Measurements from ENCODE around the gene ERICH2. TPM values are rescaled to one million over a fixed set of nuclear protein-coding genes. Genes with fewer than 3 reads are reported as not detected.

ERICH2 gene
- total and polyA plus RNA-seq, 2 experiments from 2014 or later: 3.5 TPM; not detected in 1

DNA sequence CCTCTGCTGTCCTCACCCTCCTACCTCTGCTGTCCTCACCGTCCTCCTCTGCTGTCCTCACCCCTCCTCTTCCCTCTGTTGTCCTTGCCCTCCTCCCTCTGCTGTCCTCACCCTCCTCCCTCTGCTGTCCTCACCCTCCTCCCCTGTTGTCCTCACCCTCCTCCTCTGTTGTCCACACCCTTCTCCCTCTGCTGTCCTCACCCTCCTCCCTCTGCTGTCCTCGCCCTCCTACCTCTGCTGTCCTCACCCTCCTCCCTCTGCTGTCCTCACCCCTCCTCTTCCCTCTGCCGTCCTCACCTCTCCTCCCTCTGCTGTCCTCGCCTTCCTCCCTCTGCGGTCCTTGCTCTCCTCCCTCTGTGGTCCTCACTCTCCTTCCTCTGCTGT, 58.3 kb downstream of the ERICH2 start (continued):
- TF ChIP-seq, protein P1, sequence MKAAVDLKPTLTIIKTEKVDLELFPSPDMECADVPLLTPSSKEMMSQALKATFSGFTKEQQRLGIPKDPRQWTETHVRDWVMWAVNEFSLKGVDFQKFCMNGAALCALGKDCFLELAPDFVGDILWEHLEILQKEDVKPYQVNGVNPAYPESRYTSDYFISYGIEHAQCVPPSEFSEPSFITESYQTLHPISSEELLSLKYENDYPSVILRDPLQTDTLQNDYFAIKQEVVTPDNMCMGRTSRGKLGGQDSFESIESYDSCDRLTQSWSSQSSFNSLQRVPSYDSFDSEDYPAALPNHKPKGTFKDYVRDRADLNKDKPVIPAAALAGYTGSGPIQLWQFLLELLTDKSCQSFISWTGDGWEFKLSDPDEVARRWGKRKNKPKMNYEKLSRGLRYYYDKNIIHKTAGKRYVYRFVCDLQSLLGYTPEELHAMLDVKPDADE (IDR thresholded peaks at IDR 0.05): no peak
- TF ChIP-seq EZH2 (IDR thresholded peaks at IDR 0.05; ENCODE audit: low read depth, unreplicated experiment) (no peak), JUNB (IDR thresholded peaks at IDR 0.05; ENCODE audit: unreplicated experiment) (no peak), STAT1 (IDR thresholded peaks at IDR 0.05; ENCODE audit: unreplicated experiment) (no peak), CREB1 (CRISPR knock-in tag; IDR thresholded peaks at IDR 0.05; ENCODE audit: low read depth) (no peak), EZH2phosphoT487 (IDR thresholded peaks at IDR 0.05; ENCODE audit: unreplicated experiment) (no peak), NANOG (IDR thresholded peaks at IDR 0.05; ENCODE audit: borderline replicate concordance) (no peak), POLR2AphosphoS5 (IDR thresholded peaks at IDR 0.05; ENCODE audit: low read depth) (no peak), ZNF331 (CRISPR knock-in tag; IDR thresholded peaks at IDR 0.05; ENCODE audit: low read depth) (no peak), ZNF114 (CRISPR knock-in tag; IDR thresholded peaks at IDR 0.05) (no peak)
- TF ChIP-seq, protein P2, sequence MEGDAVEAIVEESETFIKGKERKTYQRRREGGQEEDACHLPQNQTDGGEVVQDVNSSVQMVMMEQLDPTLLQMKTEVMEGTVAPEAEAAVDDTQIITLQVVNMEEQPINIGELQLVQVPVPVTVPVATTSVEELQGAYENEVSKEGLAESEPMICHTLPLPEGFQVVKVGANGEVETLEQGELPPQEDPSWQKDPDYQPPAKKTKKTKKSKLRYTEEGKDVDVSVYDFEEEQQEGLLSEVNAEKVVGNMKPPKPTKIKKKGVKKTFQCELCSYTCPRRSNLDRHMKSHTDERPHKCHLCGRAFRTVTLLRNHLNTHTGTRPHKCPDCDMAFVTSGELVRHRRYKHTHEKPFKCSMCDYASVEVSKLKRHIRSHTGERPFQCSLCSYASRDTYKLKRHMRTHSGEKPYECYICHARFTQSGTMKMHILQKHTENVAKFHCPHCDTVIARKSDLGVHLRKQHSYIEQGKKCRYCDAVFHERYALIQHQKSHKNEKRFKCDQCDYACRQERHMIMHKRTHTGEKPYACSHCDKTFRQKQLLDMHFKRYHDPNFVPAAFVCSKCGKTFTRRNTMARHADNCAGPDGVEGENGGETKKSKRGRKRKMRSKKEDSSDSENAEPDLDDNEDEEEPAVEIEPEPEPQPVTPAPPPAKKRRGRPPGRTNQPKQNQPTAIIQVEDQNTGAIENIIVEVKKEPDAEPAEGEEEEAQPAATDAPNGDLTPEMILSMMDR (conservative IDR thresholded peaks at IDR 0.05; ENCODE audit: low read depth in 2 of 2): no peak
- TF ChIP-seq, protein P3, sequence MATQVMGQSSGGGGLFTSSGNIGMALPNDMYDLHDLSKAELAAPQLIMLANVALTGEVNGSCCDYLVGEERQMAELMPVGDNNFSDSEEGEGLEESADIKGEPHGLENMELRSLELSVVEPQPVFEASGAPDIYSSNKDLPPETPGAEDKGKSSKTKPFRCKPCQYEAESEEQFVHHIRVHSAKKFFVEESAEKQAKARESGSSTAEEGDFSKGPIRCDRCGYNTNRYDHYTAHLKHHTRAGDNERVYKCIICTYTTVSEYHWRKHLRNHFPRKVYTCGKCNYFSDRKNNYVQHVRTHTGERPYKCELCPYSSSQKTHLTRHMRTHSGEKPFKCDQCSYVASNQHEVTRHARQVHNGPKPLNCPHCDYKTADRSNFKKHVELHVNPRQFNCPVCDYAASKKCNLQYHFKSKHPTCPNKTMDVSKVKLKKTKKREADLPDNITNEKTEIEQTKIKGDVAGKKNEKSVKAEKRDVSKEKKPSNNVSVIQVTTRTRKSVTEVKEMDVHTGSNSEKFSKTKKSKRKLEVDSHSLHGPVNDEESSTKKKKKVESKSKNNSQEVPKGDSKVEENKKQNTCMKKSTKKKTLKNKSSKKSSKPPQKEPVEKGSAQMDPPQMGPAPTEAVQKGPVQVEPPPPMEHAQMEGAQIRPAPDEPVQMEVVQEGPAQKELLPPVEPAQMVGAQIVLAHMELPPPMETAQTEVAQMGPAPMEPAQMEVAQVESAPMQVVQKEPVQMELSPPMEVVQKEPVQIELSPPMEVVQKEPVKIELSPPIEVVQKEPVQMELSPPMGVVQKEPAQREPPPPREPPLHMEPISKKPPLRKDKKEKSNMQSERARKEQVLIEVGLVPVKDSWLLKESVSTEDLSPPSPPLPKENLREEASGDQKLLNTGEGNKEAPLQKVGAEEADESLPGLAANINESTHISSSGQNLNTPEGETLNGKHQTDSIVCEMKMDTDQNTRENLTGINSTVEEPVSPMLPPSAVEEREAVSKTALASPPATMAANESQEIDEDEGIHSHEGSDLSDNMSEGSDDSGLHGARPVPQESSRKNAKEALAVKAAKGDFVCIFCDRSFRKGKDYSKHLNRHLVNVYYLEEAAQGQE (IDR thresholded peaks at IDR 0.05; ENCODE audit: unreplicated experiment): no peak

DNA sequence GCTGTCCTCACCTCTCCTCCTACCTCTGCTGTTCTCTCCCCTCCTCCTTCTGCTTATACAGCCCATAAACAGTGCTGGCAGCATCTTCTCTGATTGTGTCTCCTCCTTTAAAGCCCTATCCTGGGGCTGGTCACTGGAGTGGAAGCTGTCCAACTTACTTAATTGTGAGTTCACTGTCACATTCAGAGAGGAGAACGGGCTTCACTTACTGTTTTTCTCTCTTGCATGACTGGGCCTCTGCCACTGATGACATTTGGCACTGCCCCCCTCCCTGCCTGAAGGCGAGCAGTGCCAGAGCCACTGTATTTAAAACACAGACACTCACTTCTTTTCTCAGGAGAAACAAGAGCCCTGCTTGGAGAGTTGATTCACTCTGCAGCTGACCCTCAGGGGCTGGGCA, 58.9 kb downstream of the ERICH2 start:
- Histone ChIP-seq H3K4me1 (ENCODE audit: insufficient read depth) (peaks cover 6% of the 10 kb centered on the region; the same call in 1 of the 2 replicates), H3K4me2 (no peak overlapping the region), H4K20me1 (replicated peaks; ENCODE audit: insufficient read depth) (no peaks in the 10 kb centered on the region), H3F3A (replicated peaks; ENCODE audit: low read depth) (no peaks in the 10 kb centered on the region), H3K27me3 (ENCODE audit: insufficient read depth) (peaks cover 38% of the 10 kb centered on the region), H3K4me3 (no peak overlapping the region), H3K79me2 (replicated peaks; ENCODE audit: insufficient read depth) (no peaks in the 10 kb centered on the region), H2AFZ (no peak overlapping the region), H3K36me3 (ENCODE audit: insufficient read depth) (no peaks in the 10 kb centered on the region), H3K27ac (ENCODE audit: low read depth) (no peak overlapping the region), H3K9me2 (ENCODE audit: insufficient read depth) (0 out of 2 replicates have a peak, but pooled peaks cover 3% of the 10 kb centered on the region)
- peaks cover 45% of the 10 kb centered on the region for H3K27me3 Mint-ChIP-seq (ENCODE audit: insufficient read depth, low read depth, poor library complexity)
- no peaks in the 10 kb centered on the region; the same call in 1 of the 3 replicates for H3K36me3 Mint-ChIP-seq (ENCODE audit: low read depth)
- DNase-seq (ENCODE audit: low spot score) (no peak), ATAC-seq (no peak)
- TF ChIP-seq, protein P1 (IDR thresholded peaks at IDR 0.05): no peak
- TF ChIP-seq STAT1 (IDR thresholded peaks at IDR 0.05; ENCODE audit: unreplicated experiment) (no peak), POLR2AphosphoS5 (IDR thresholded peaks at IDR 0.05; ENCODE audit: low read depth) (no peak), NANOG (IDR thresholded peaks at IDR 0.05; ENCODE audit: borderline replicate concordance) (no peak), ZNF114 (CRISPR knock-in tag; IDR thresholded peaks at IDR 0.05) (no peak), JUNB (IDR thresholded peaks at IDR 0.05; ENCODE audit: unreplicated experiment) (no peak), ZNF331 (CRISPR knock-in tag; IDR thresholded peaks at IDR 0.05; ENCODE audit: low read depth) (no peak)
- TF ChIP-seq, protein P2 (conservative IDR thresholded peaks at IDR 0.05; ENCODE audit: low read depth in 2 of 2): no peak
- H3K9me3 Mint-ChIP-seq: no peaks in the 10 kb centered on the region; the same call in 2 of the 3 replicates
- H3K27ac Mint-ChIP-seq: no peak overlapping the region
- no peak overlapping the region for H3K4me3 Mint-ChIP-seq
- H3K4me1 Mint-ChIP-seq: peaks cover 5% of the 10 kb centered on the region
